PC-3 (cell line): ENCODE measurements around the gene AMIGO3.

Source experiments
- CTCF ChIP-seq: fragments of 300-600 bp; sonication (generic); conservative IDR thresholded peaks from 2 replicates; pipeline ENCODE4 v1.5.1; 2017; ENCODE audit warnings: antibody characterized with exemption, low read depth, mild to moderate bottlenecking, low read length
- EZH2phosphoT487 ChIP-seq: fragments of 300-600 bp; sonication (generic); IDR thresholded peaks from 2 replicates; pipeline ENCODE4 v1.6.1; 2018; ENCODE audit warnings: mild to moderate bottlenecking, antibody characterized with exemption, low read length, borderline replicate concordance

- TF ChIP-seq CTCF = no peak
- TF ChIP-seq EZH2phosphoT487 = no peak
Observed at GRCh38 chr3:49714728-49715550, 4.5 kb downstream of the AMIGO3 start.
